Lung (tissue), 12 donors: ENCODE measurements around the gene ANKRD10. TPM values are rescaled to one million over a fixed set of nuclear protein-coding genes. Genes with fewer than 3 reads are reported as not detected.
"Not testable (repeated sequence)": the region's sequence is repeated elsewhere in the genome, so short reads cannot be mapped to it uniquely, and the experiment has no call there.

Experiments used
- ATAC-seq: fragments of 200-7000 bp; cut with Tn5 transposase; one replicate; pipeline ENCODE4 v1.9.1; 2020; ENCODE audit warnings: moderate number of reproducible peaks; ENCODE audit not compliant: insufficient read depth, low FRiP score
- DNase-seq, 3 donors: peaks; one replicate each; pipeline ENCODE4 v3.0.0-alpha.2; 2013 to 2017
- H3K27ac ChIP-seq, 2 donors: one replicate each; pipeline ENCODE4 v1.5.1; 2013; ENCODE audit warnings: mild to moderate bottlenecking in 2 of 2, moderate library complexity in 2 of 2, control low read depth in 1 of 2, inconsistent platforms in 1 of 2, low read depth in 1 of 2, low read length in 1 of 2
- H3K27me3 ChIP-seq, 3 donors: one replicate each; pipeline ENCODE4 v1.5.1; 2013; ENCODE audit warnings: low read length in 2 of 3; ENCODE audit not compliant: control insufficient read depth in 3 of 3, insufficient read depth in 3 of 3
- H3K36me3 ChIP-seq, 4 donors: one replicate each; pipeline ENCODE4 v1.5.1; 2013; ENCODE audit warnings: low read length in 4 of 4, mild to moderate bottlenecking in 1 of 4, moderate library complexity in 1 of 4; ENCODE audit not compliant: control insufficient read depth in 4 of 4, insufficient read depth in 4 of 4
- H3K4me1 ChIP-seq, 5 donors: one replicate each; pipeline ENCODE4 v1.5.1; 2013; ENCODE audit warnings: low read length in 5 of 5, mild to moderate bottlenecking in 2 of 5, moderate library complexity in 1 of 5; ENCODE audit not compliant: control insufficient read depth in 5 of 5, insufficient read depth in 5 of 5
- H3K4me3 ChIP-seq: one replicate; pipeline ENCODE4 v1.5.1; 2013; ENCODE audit warnings: mild to moderate bottlenecking, control low read depth, moderate library complexity
- H3K9ac ChIP-seq, 2 donors: one replicate each; pipeline ENCODE4 v1.5.1; 2013; ENCODE audit warnings: low read length in 2 of 2, control low read depth in 1 of 2; ENCODE audit not compliant: insufficient read depth in 1 of 2
- H3K9me3 ChIP-seq, 4 donors: one replicate each; pipeline ENCODE4 v1.5.1; 2013; ENCODE audit warnings: low read length in 3 of 4, mild to moderate bottlenecking in 1 of 4, moderate library complexity in 1 of 4; ENCODE audit not compliant: control insufficient read depth in 4 of 4, insufficient read depth in 3 of 4
- CTCF ChIP-seq: IDR thresholded peaks from 2 replicates; pipeline ENCODE4 v1.5.1; 2012; ENCODE audit warnings: mild to moderate bottlenecking; ENCODE audit errors: control extremely low read depth, extremely low read depth
- WGBS, 2 donors: extraction: QIAGEN DNeasy Blood & Tissue Kit; methylation state at CpG; one replicate each; pipeline ENCODE4 v1.1.7; 2013; 5-methylcytosine and 5-hydroxymethylcytosine counted together
- polyA plus RNA-seq, 2 donors: library from polyadenylated mRNA; stranded (reverse); fragments of 200-250 nt; gene quantifications; one replicate each; pipeline ENCODE4 v1.2.1, GENCODE V29; 2013
- total RNA-seq, 2 donors: library from RNA; depleted of rRNA in 1 of 2; stranded (reverse); fragments of >200 nt in 1 of 2; gene quantifications; one replicate each; pipeline ENCODE4 v1.2.1, GENCODE V29; 2014 to 2021
- donor health status: control.
- donor health status: control.
- donor health status: Bipolar disorder and iron deficiency.
- donor health status: healthy.
- donor health status: DM: yes; HTN: yes; CAD: no.

The ANKRD10 gene
- total and polyA plus RNA-seq, 4 donors: 44.0 to 353 (median 92.3) TPM

GRCh38 chr13:110950356-110950755, 35.5 kb upstream of the ANKRD10 start:
- no peak for TF ChIP-seq CTCF
- DNase-seq: no peak
- ATAC-seq: no peak

GRCh38 chr13:110949628-110950027, 34.8 kb upstream of the ANKRD10 start:
- Histone ChIP-seq H3K4me1 (peaks cover 0 to 2% (median 0%) of the 10 kb centered on the region in 5 donors), H3K27me3 (peaks cover 0 to 4% (median 2%) of the 10 kb centered on the region in 3 donors), H3K27ac (no peak overlapping the region), H3K9ac (no peak overlapping the region), H3K36me3 (no peaks in the 10 kb centered on the region), H3K4me3 (no peak overlapping the region), H3K9me3 (peaks cover 0 to 3% (median 0%) of the 10 kb centered on the region in 4 donors)
- WGBS, 2 donors: 76 to 83% methylated on average over 4 of the region's 4 CpGs
- no peak for DNase-seq
- no peak for ATAC-seq
- TF ChIP-seq CTCF: no peak

More at GRCh38 chr13:110950356-110950755, 35.5 kb upstream of the ANKRD10 start:
- H3K4me1 ChIP-seq: no peaks in the 10 kb centered on the region
- no peak overlapping the region for H3K27ac ChIP-seq
- no peak overlapping the region for H3K9ac ChIP-seq
- peaks cover 0 to 4% (median 0%) of the 10 kb centered on the region in 4 donors for H3K9me3 ChIP-seq
- 87 to 92% methylated on average over 8 of the region's 8 CpGs for WGBS, 2 donors
- H3K4me3 ChIP-seq: no peak overlapping the region
- H3K36me3 ChIP-seq: no peaks in the 10 kb centered on the region
- H3K27me3 ChIP-seq: peaks cover 0 to 2% (median 0%) of the 10 kb centered on the region in 3 donors

GRCh38 chr13:110949116-110949515, 34.2 kb upstream of the ANKRD10 start:
- no peak for ATAC-seq
- H3K9me3 ChIP-seq: peaks cover 0 to 2% (median 0%) of the 10 kb centered on the region in 4 donors
- H3K27ac ChIP-seq: no peak overlapping the region
- H3K4me3 ChIP-seq: no peak overlapping the region
- no peaks in the 10 kb centered on the region for H3K36me3 ChIP-seq
- peaks cover 0 to 4% (median 2%) of the 10 kb centered on the region in 3 donors for H3K27me3 ChIP-seq
- no peak for TF ChIP-seq CTCF
- H3K4me1 ChIP-seq: peaks cover 0 to 5% (median 0%) of the 10 kb centered on the region in 5 donors
- WGBS, 2 donors: 92 to 95% methylated on average over 12 of the region's 12 CpGs
- no peak for DNase-seq
- no peak overlapping the region for H3K9ac ChIP-seq

- not testable (repeated sequence) for H3K9me3 ChIP-seq, DNase-seq, ATAC-seq, H3K36me3 ChIP-seq, H3K27me3 ChIP-seq, H3K4me1 ChIP-seq, H3K9ac ChIP-seq, H3K27ac ChIP-seq, H3K4me3 ChIP-seq
- WGBS, 2 donors: 80 to 82% methylated on average over 6 to 8 of the region's 10 CpGs
Observed at GRCh38 chr13:110947338-110947737, 32.5 kb upstream of the ANKRD10 start.
